NCI-H345 treated with DMSO at 0.1 percent for 48 hours (cell line): ENCODE measurements around the gene WEE2.

ENCODE experiments used
- DNase-seq: peaks from one replicate; lab custom pipeline; 2025; ENCODE audit not compliant: unreplicated experiment; lab: John Stamatoyannopoulos, UW

WEE2 gene

GRCh38 chr7:141708351-141708750 is at the start of gene WEE2:
Gene WEE2 (plus strand): TSS chr7:141708353. CDS start chr7:141708759, 406 bp downstream.
- DNase-seq: no peak

- DNase-seq: no peak
Measured at GRCh38 chr7:141659501-141659900, 48.7 kb upstream of the WEE2 start.

GRCh38 chr7:141660259-141660658 is 47.9 kb upstream of the WEE2 start:
- DNase-seq: no peak

GRCh38 chr7:141663081-141663849 is 44.9 kb upstream of the WEE2 start:
- DNase-seq: no peak

- DNase-seq: no peak
Measured at GRCh38 chr7:141664450-141664849, 43.7 kb upstream of the WEE2 start.

GRCh38 chr7:141665208-141666035 is 42.7 kb upstream of the WEE2 start:
- no peak for DNase-seq

GRCh38 chr7:141666071-141666470 is 42.1 kb upstream of the WEE2 start:
- DNase-seq: no peak

GRCh38 chr7:141668853-141669252 is 39.3 kb upstream of the WEE2 start:
- DNase-seq: no peak

- DNase-seq: no peak
Measured at GRCh38 chr7:141671705-141672496, 36.3 kb upstream of the WEE2 start.

GRCh38 chr7:141673346-141673745 is 34.8 kb upstream of the WEE2 start:
- no peak for DNase-seq

- no peak for DNase-seq
Measured at GRCh38 chr7:141674171-141674671, 33.9 kb upstream of the WEE2 start.

GRCh38 chr7:141674702-141675101 is 33.5 kb upstream of the WEE2 start:
- no peak for DNase-seq

GRCh38 chr7:141675436-141676215 is 32.5 kb upstream of the WEE2 start:
- DNase-seq: no peak

GRCh38 chr7:141676618-141677017 is 31.5 kb upstream of the WEE2 start:
- no peak for DNase-seq

GRCh38 chr7:141679014-141679413 is 29.1 kb upstream of the WEE2 start:
- no peak for DNase-seq

- DNase-seq: no peak
Measured at GRCh38 chr7:141685285-141686023, 22.7 kb upstream of the WEE2 start.

- DNase-seq: no peak
Measured at GRCh38 chr7:141686074-141686473, 22.1 kb upstream of the WEE2 start.

GRCh38 chr7:141686670-141687069 is 21.5 kb upstream of the WEE2 start:
- no peak for DNase-seq

- no peak for DNase-seq
Measured at GRCh38 chr7:141688043-141688442, 20.1 kb upstream of the WEE2 start.
